ENCODE measurements around the gene AHNAK.

AHNAK gene

GRCh38 chr11:62428871-62429560 is 117.6 kb downstream of the AHNAK start:
- no peak for DNase-seq

- DNase-seq = peak; percentile 63
Measured at GRCh38 chr11:62427630-62428233, 118.9 kb downstream of the AHNAK start.

GRCh38 chr11:62423012-62423411 is 123.6 kb downstream of the AHNAK start:
- DNase-seq = no peak

- no peak for DNase-seq
Measured at GRCh38 chr11:62421996-62422395, 124.6 kb downstream of the AHNAK start.

- no peak for DNase-seq
Measured at GRCh38 chr11:62420882-62421281, 125.7 kb downstream of the AHNAK start.

- no peak for DNase-seq
Measured at GRCh38 chr11:62419943-62420342, 126.7 kb downstream of the AHNAK start.

- no peak for DNase-seq
Measured at GRCh38 chr11:62419314-62419929, 127.2 kb downstream of the AHNAK start.

- DNase-seq = no peak
Measured at GRCh38 chr11:62418733-62419132, 127.9 kb downstream of the AHNAK start, which contains the start of gene SCGB1A1. Gene SCGB1A1 (plus strand): TSS chr11:62419033. CDS start chr11:62419096, 63 bp downstream.

GRCh38 chr11:62418136-62418535 is 128.5 kb downstream of the AHNAK start:
- DNase-seq = no peak

- no peak for DNase-seq
Measured at GRCh38 chr11:62416596-62416995, 130.0 kb downstream of the AHNAK start.

- DNase-seq = no peak
Measured at GRCh38 chr11:62413060-62413696, 133.4 kb downstream of the AHNAK start.

- no peak for DNase-seq
Measured at GRCh38 chr11:62411524-62411923, 135.1 kb downstream of the AHNAK start.

- DNase-seq = no peak
Measured at GRCh38 chr11:62410972-62411371, 135.6 kb downstream of the AHNAK start.

- no peak for DNase-seq
Measured at GRCh38 chr11:62409831-62410230, 136.8 kb downstream of the AHNAK start.

GRCh38 chr11:62406034-62406433 is 140.6 kb downstream of the AHNAK start:
- no peak for DNase-seq

- DNase-seq = no peak
Measured at GRCh38 chr11:62404901-62405300, 141.7 kb downstream of the AHNAK start.

GRCh38 chr11:62404435-62404834 is 142.2 kb downstream of the AHNAK start:
- DNase-seq = no peak

GRCh38 chr11:62402960-62403730 is 143.5 kb downstream of the AHNAK start:
- DNase-seq = no peak

GRCh38 chr11:62402226-62402959 is 144.2 kb downstream of the AHNAK start:
- DNase-seq = no peak

GRCh38 chr11:62401811-62402210 is 144.8 kb downstream of the AHNAK start:
- DNase-seq = no peak

- DNase-seq = no peak
Measured at GRCh38 chr11:62401356-62401755, 145.2 kb downstream of the AHNAK start.

GRCh38 chr11:62400760-62401159 is 145.8 kb downstream of the AHNAK start:
- peak; percentile 19 for DNase-seq

Data from HCEC 1CT (cell line).